ENCODE measurements around the gene AGBL1.

GRCh38 chr15:86852741-86853140 is 773.1 kb downstream of the AGBL1 start:
- no peak for TF ChIP-seq CTCF (IDR thresholded peaks at IDR 0.05)
- TF ChIP-seq POLR2A (IDR thresholded peaks at IDR 0.05), result no peak
